Measurements from ENCODE around the gene DMXL2.

DNA sequence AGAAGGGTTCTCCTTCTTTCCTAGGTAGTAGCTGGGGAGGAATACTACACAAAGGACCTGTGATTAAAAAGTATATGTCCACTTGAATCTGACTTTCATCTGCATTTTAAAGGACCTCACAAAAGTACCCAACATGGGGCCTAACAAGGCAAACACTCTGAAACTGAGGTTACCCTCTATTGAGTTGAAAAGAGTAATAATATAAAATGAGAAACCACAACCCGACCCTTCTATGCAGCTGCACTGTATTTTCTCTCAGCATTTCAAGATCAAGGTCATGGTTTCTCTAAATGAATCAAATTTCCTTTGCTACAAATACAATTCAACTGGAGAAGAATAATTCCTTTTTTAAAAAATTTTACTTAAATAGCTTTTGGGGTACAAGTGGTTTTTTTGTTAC, 106.3 kb downstream of the DMXL2 start:
- TF ChIP-seq, protein P1, sequence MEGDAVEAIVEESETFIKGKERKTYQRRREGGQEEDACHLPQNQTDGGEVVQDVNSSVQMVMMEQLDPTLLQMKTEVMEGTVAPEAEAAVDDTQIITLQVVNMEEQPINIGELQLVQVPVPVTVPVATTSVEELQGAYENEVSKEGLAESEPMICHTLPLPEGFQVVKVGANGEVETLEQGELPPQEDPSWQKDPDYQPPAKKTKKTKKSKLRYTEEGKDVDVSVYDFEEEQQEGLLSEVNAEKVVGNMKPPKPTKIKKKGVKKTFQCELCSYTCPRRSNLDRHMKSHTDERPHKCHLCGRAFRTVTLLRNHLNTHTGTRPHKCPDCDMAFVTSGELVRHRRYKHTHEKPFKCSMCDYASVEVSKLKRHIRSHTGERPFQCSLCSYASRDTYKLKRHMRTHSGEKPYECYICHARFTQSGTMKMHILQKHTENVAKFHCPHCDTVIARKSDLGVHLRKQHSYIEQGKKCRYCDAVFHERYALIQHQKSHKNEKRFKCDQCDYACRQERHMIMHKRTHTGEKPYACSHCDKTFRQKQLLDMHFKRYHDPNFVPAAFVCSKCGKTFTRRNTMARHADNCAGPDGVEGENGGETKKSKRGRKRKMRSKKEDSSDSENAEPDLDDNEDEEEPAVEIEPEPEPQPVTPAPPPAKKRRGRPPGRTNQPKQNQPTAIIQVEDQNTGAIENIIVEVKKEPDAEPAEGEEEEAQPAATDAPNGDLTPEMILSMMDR (IDR thresholded peaks at IDR 0.05): no peak
- no peak for TF ChIP-seq POLR2A (IDR thresholded peaks at IDR 0.05)
